Mesenteric fat pad (tissue), 1 donor: ENCODE results near the gene SPP2. TPM values are rescaled to one million over a fixed set of nuclear protein-coding genes. Genes with fewer than 3 reads are reported as not detected.

Source experiments
- DNase-seq: peaks from one replicate; pipeline ENCODE4 v3.0.0-alpha.2; 2020; ENCODE audit warnings: low spot score
- total RNA-seq: library from RNA; stranded (reverse); fragmentation: NEBNext Ultra II Directional; extraction: Animal tissue kit (Norgen Biotek cat#: 25700); gene quantifications from one replicate; pipeline ENCODE4 v1.2.1, GENCODE V29; 2021
- donor health status: DM: yes; HTN: yes; CAD: no.

The SPP2 gene
- total RNA-seq, 1 donor from 2014 or later, result not detected

- DNase-seq, result no peak
Measured at GRCh38 chr2:234091883-234092282, 41.4 kb downstream of the SPP2 start.

DNA sequence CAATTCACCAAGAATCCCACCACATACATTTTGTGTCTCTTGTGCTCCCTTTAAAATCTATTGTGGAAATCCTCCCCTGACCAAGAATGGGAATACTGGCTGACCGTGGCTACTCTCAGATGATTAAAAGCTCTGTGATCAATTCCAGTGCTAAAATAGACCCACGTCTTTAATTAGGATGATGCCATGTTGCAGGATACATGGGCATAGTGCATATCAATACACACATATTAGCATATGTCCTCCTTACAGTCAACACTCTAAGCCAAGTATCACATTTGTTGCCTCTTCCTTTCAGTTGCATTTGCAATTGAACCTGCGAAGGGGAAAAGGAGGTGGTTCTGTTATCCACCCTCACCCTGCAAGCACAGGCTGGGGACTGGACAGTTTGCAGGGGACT lies 41.8 kb downstream of the SPP2 start:
- DNase-seq, result no peak

GRCh38 chr2:234095301-234095700 lies 44.8 kb downstream of the SPP2 start:
- no peak for DNase-seq

- DNase-seq, result no peak
Measured at GRCh38 chr2:234096164-234096563, 45.7 kb downstream of the SPP2 start.

DNA sequence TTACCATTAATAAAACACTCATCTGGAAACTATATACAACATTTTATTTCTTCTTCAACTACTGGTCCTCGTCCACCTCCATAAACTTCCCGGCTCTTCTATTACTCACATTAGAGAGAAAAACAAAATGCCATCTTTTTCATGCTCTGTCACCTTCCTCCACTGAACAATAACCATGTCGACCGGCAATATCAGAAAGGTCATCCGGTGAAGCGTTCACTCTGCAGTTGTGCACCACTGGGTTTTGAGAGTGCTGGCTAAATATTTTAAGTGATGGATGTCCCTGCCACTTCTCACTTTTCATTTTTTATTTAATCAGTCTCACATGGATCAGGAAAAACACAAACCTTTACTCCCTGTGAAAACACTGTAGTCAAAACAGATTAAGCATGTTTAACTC lies 48.2 kb downstream of the SPP2 start:
- no peak for DNase-seq

GRCh38 chr2:234099266-234099665 lies 48.8 kb downstream of the SPP2 start:
- no peak for DNase-seq

GRCh38 chr2:234100686-234101085 lies 50.2 kb downstream of the SPP2 start:
- DNase-seq, result no peak

DNA sequence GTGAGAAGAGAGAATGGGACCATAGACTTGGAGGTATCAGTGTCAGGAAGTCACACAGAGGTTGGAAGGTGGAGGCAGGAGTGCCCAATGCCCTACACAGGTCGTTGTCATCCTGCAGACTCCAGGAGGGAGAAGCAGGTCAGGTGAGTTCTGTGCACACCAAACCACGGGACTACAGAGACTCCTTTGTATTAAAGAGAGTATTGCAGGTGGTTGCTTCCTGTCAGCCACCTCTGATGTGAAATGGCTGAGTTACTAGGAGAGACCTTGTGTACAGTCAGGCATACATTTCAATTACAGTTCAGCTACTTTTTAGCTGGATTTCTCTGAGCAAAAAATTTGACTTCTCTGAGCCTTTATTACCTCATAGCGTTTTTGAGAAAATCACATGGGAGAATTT lies 51.6 kb downstream of the SPP2 start:
- no peak for DNase-seq

- DNase-seq, result no peak
Measured at GRCh38 chr2:234107861-234108260, 57.4 kb downstream of the SPP2 start.

- DNase-seq, result no peak
Measured at GRCh38 chr2:234109321-234109720, 58.8 kb downstream of the SPP2 start.

- DNase-seq, result no peak
Measured at GRCh38 chr2:234110219-234110618, 59.7 kb downstream of the SPP2 start.

DNA sequence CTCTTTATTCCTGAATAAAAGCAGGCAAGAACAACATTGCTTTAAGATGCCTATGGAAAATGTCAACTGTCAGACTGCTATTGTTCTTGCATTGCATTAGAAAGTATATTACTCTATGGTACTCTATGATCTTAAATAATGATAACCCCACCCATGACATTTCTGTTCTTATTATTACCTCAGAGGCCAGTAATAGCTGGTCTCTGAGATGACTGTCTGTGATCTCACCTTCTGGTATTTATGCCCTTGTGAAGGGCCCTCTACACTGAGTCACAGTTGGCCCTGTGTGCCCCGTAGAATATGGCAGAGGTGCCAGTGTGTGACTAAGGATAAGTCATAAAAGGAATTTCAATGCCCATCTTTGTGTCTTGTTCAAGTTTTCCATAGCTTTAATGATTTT lies 61.0 kb downstream of the SPP2 start:
- no peak for DNase-seq

DNA sequence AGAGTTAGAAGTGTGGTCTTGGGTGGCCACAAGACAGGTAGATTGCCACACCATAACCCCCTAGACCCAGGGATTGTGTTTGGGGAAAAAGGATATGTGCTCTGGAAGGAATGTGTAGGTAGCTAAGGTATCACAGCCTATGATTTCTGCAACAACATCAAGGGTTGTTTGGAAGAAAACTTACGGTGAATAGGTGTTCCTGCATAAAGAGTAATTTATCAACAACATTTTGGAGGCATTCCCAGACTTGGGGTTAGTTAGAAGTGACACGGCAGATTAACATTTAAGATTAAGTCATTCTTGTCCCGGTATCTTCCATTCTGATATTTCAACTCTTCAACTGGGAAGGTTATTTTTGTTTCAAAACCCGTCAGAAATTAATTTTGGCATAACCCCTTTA lies 65.5 kb downstream of the SPP2 start:
- DNase-seq, result no peak

DNA sequence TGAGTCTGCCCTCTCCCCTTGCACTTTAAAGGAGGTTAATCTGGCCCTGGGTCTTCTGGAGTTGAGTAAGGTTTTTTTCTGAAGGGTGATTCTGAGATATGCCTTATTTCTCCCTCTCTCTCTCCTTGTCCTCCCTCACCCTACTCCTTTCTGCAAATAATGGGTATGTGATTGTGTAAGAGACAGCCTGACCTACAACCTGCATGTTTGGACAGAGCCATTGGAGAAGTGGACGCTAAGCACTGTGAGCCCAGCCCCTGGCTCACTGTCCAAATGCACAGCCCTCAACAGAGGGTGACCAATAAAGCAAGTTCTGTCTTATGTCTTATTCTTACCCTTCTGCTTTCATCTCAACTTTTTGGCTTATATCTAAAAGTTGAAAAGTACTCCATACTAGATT lies 71.5 kb downstream of the SPP2 start:
- DNase-seq, result no peak

GRCh38 chr2:234125451-234126145 lies 75.1 kb downstream of the SPP2 start:
- DNase-seq, result no peak

GRCh38 chr2:234126146-234126470 lies 75.6 kb downstream of the SPP2 start:
- no peak for DNase-seq

Other genes with a start within 250 kb of the SPP2 start
- gene HJURP, start 196.2 kb upstream of the SPP2 start, total RNA-seq, result 0.55 TPM
- not detected for gene TRPM8, start 133.3 kb upstream of the SPP2 start, total RNA-seq